HCT116 (cell line): Measurements from ENCODE around the gene THBS3. TPM values are rescaled to one million over a fixed set of nuclear protein-coding genes. Genes with fewer than 3 reads are reported as not detected.

Source experiments
- ATAC-seq: fragments of 200-7000 bp; cut with Tn5 transposase; 2 replicates; pipeline ENCODE4 v1.9.1; 2020; ENCODE audit warnings: mild to moderate bottlenecking, moderate library complexity
- BruUV-seq: library from RNA; stranded (reverse); fragments of 400-500 nt; replicated peaks from 2 replicates; lab custom pipeline; 2021; lab: Mats Ljungman, UMichigan
- CTCF ChIA-PET: fragments of 300-600 bp; sonication (Branson Sonifier 250); formaldehyde crosslinking; loops from one replicate; lab custom pipeline; 2021; ENCODE audit warnings: antibody characterized with exemption; lab: Charles Lee
- POLR2A ChIA-PET: fragments of 300-600, 350-600 bp; sonication (Branson Sonifier 250); formaldehyde crosslinking; loops from one replicate; lab custom pipeline; 2021; ENCODE audit warnings: antibody characterized with exemption; lab: Charles Lee
- RAD21 ChIA-PET, 2 experiments: fragments of 300-600 bp; sonication (Branson Sonifier 250); formaldehyde crosslinking; loops; one replicate each; lab custom pipeline; 2023; ENCODE audit warnings: low total read pairs in 2 of 2; ENCODE audit not compliant: uncharacterized antibody in 2 of 2, unreplicated experiment in 2 of 2, low non-redundant PET in 1 of 2; lab: Charles Lee
- DNase-seq: peaks from one replicate; pipeline ENCODE4 v3.0.0-alpha.2; 2010; ENCODE audit warnings: low read depth, low spot score
- H2AFZ ChIP-seq: fragments of 200-600 bp; shearing (Covaris generic), sonication (generic); 2 replicates; pipeline ENCODE4 v1.6.1; 2017; ENCODE audit warnings: low read depth, mixed run types, mixed read lengths, antibody characterized with exemption, low read length; ENCODE audit not compliant: poor library complexity, severe bottlenecking
- H3K27ac ChIP-seq: 2 replicates; pipeline ENCODE4 v1.5.1; 2012; ENCODE audit warnings: low read depth, low read length
- H3K27me3 ChIP-seq: fragments of 200-600 bp; sonication (generic); 2 replicates; pipeline ENCODE4 v1.6.1; 2016; ENCODE audit warnings: mixed run types, low read length, mixed read lengths; ENCODE audit not compliant: insufficient read depth
- H3K36me3 ChIP-seq, 2 experiments: fragments of 200-500 bp in 1 of 2; fragments of 200-600 bp in 1 of 2; sonication (Bioruptor generic) in 1 of 2; sonication (generic) in 1 of 2; 2 replicates each; pipeline versions ENCODE4 v1.5.1 to v1.6.1; 2014 to 2016; ENCODE audit warnings: low read length in 2 of 2, inconsistent platforms in 1 of 2, mixed read lengths in 1 of 2, mixed run types in 1 of 2; ENCODE audit not compliant: insufficient read depth in 2 of 2, control insufficient read depth in 1 of 2
- H3K4me1 ChIP-seq, 2 experiments: fragments of 200-600 bp in 1 of 2; sonication (generic) in 1 of 2; 2 replicates each; pipeline versions ENCODE4 v1.5.1 to v1.6.1; 2012 to 2017; ENCODE audit warnings: low read length in 2 of 2, inconsistent platforms in 1 of 2, mild to moderate bottlenecking in 1 of 2, mixed read lengths in 1 of 2, mixed run types in 1 of 2, moderate library complexity in 1 of 2; ENCODE audit not compliant: insufficient read depth in 2 of 2, control insufficient read depth in 1 of 2
- H3K4me2 ChIP-seq: fragments of 200-600 bp; sonication (generic); 2 replicates; pipeline ENCODE4 v1.6.1; 2017; ENCODE audit warnings: mixed run types, low read length, mixed read lengths
- H3K4me3 ChIP-seq, 2 experiments: fragments of 200-600 bp in 1 of 2; sonication (generic) in 1 of 2; replicated peaks in 1 of 2; 2 replicates each; pipeline ENCODE4 v1.5.1; 2011 to 2016; ENCODE audit warnings: low read length in 2 of 2, control low read depth in 1 of 2, low read depth in 1 of 2, mild to moderate bottlenecking in 1 of 2, mixed read lengths in 1 of 2, mixed run types in 1 of 2
- H3K79me2 ChIP-seq: fragments of 200-600 bp; sonication (generic); 2 replicates; pipeline ENCODE4 v1.6.1; 2017; ENCODE audit warnings: mild to moderate bottlenecking, mixed run types, low read length, moderate library complexity, mixed read lengths; ENCODE audit not compliant: insufficient read depth
- H3K9ac ChIP-seq: fragments of 200-600 bp; sonication (generic); 2 replicates; pipeline ENCODE4 v1.6.1; 2016; ENCODE audit warnings: low read length, mixed read lengths
- H3K9me2 ChIP-seq: fragments of 200-600 bp; sonication (generic), shearing (Covaris generic); 2 replicates; pipeline ENCODE4 v1.6.1; 2017; ENCODE audit warnings: mixed run types, mild to moderate bottlenecking, moderate library complexity; ENCODE audit not compliant: insufficient read depth
- H3K9me3 ChIP-seq, 2 experiments: fragments of 200-500 bp in 1 of 2; fragments of 200-600 bp in 1 of 2; sonication (Bioruptor generic) in 1 of 2; sonication (generic) in 1 of 2; 2 replicates each; pipeline ENCODE4 v1.6.1; 2014 to 2017; ENCODE audit warnings: low read length in 2 of 2, mixed read lengths in 2 of 2, inconsistent platforms in 1 of 2, low read depth in 1 of 2, mild to moderate bottlenecking in 1 of 2, mixed run types in 1 of 2, moderate library complexity in 1 of 2; ENCODE audit not compliant: control insufficient read depth in 1 of 2, insufficient read depth in 1 of 2
- H4K20me1 ChIP-seq: fragments of 200-600 bp; sonication (generic), shearing (Covaris generic); 2 replicates; pipeline ENCODE4 v1.6.1; 2017; ENCODE audit warnings: mixed run types, mild to moderate bottlenecking, moderate library complexity; ENCODE audit not compliant: insufficient read depth
- CBX3 ChIP-seq: IDR thresholded peaks from 2 replicates; pipeline ENCODE4 v1.6.1; 2012; ENCODE audit warnings: low read depth
- CEBPB ChIP-seq: IDR thresholded peaks from 2 replicates; pipeline ENCODE4 v1.6.1; 2012; ENCODE audit warnings: low read depth
- CTCF ChIP-seq, 3 experiments: fragments of 200-600 bp in 1 of 3; sonication (generic) in 1 of 3; IDR thresholded peaks in 2 of 3; conservative IDR thresholded peaks in 1 of 3; 2 replicates each; pipeline ENCODE4 v1.5.1; 2012 to 2017; ENCODE audit warnings: low read depth in 2 of 3, low read length in 2 of 3, antibody characterized with exemption in 1 of 3, borderline replicate concordance in 1 of 3, control low read depth in 1 of 3, mild to moderate bottlenecking in 1 of 3, mixed read lengths in 1 of 3, mixed run types in 1 of 3, moderate library complexity in 1 of 3; ENCODE audit not compliant: insufficient read depth in 1 of 3
- ELF1 ChIP-seq: IDR thresholded peaks from 2 replicates; pipeline ENCODE4 v1.6.1; 2012; ENCODE audit warnings: low read depth, borderline replicate concordance
- EZH2 ChIP-seq: fragments of 200-600 bp; sonication (generic); IDR thresholded peaks from 2 replicates; pipeline ENCODE4 v1.6.1; 2017; ENCODE audit warnings: antibody characterized with exemption, mixed run types
- EZH2phosphoT487 ChIP-seq: fragments of 200-600 bp; IDR thresholded peaks from 2 replicates; pipeline ENCODE4 v1.6.1; 2018; ENCODE audit warnings: antibody characterized with exemption, borderline replicate concordance
- FOSL1 ChIP-seq: IDR thresholded peaks from 2 replicates; pipeline ENCODE4 v1.6.1; 2012; ENCODE audit warnings: low read depth
- POLR2A ChIP-seq: IDR thresholded peaks from 2 replicates; pipeline ENCODE4 v1.7.0; 2011; ENCODE audit warnings: borderline replicate concordance; ENCODE audit not compliant: insufficient read depth, insufficient read length; ENCODE audit errors: extremely low read depth
- POLR2AphosphoS5 ChIP-seq: IDR thresholded peaks from 2 replicates; pipeline ENCODE4 v1.6.1; 2011; ENCODE audit warnings: mild to moderate bottlenecking, low read depth, low read length, moderate library complexity
- RAD21 ChIP-seq: IDR thresholded peaks from 2 replicates; pipeline ENCODE4 v1.6.1; 2012; ENCODE audit warnings: low read depth, mild to moderate bottlenecking
- SIN3A ChIP-seq: IDR thresholded peaks from 2 replicates; pipeline ENCODE4 v1.6.1; 2012; ENCODE audit warnings: low read depth
- SRF ChIP-seq: IDR thresholded peaks from 2 replicates; pipeline ENCODE4 v1.6.1; 2012; ENCODE audit warnings: low read depth
- TCF7L2 ChIP-seq: IDR thresholded peaks from 2 replicates; pipeline ENCODE4 v1.7.0; 2011; ENCODE audit warnings: borderline replicate concordance, inconsistent platforms; ENCODE audit not compliant: insufficient read depth, insufficient read length; ENCODE audit errors: extremely low read depth
- YY1 ChIP-seq: IDR thresholded peaks from 2 replicates; pipeline ENCODE4 v1.6.1; 2011; ENCODE audit warnings: low read length, low read depth, moderate library complexity, mild to moderate bottlenecking; ENCODE audit not compliant: insufficient replicate concordance; ENCODE audit errors: extremely low read depth
- ZFX ChIP-seq: fragments of 450-650 bp; IDR thresholded peaks from 2 replicates; pipeline ENCODE4 v1.6.1; 2017
- ZNF274 ChIP-seq: fragments of 200-500 bp; sonication (Bioruptor generic); IDR thresholded peaks from 2 replicates; pipeline ENCODE4 v1.6.1; 2014; ENCODE audit warnings: mild to moderate bottlenecking, low read depth, low read length, inconsistent platforms
- intact Hi-C: fragments of 100-400 bp; cut with micrococcal nuclease; formaldehyde crosslinking; loops from 2 replicates; pipeline ENCODE4 v1.10.0; 2022
- total RNA-seq: library from RNA; stranded (reverse); gene quantifications from one replicate; pipeline ENCODE4 v1.2.1, GENCODE V29; 2021; ENCODE audit not compliant: unreplicated experiment
- TF ChIP-seq, protein P1 (sequence below): IDR thresholded peaks from 2 replicates; pipeline ENCODE4 v1.6.1; 2012
- TF ChIP-seq, protein P2 (sequence below): IDR thresholded peaks from 2 replicates; pipeline ENCODE4 v1.6.1; 2011; ENCODE audit warnings: mild to moderate bottlenecking, low read length, moderate library complexity; ENCODE audit not compliant: insufficient replicate concordance; ENCODE audit errors: extremely low read depth

Gene THBS3
- total RNA-seq, 1 experiment from 2014 or later, result 15.9 TPM

GRCh38 chr1:155256058-155256852 lies 48.6 kb upstream of the THBS3 start (continued):
- no peak for TF ChIP-seq EZH2
- TF ChIP-seq ZNF274, result no peak
- TF ChIP-seq, protein P1, sequence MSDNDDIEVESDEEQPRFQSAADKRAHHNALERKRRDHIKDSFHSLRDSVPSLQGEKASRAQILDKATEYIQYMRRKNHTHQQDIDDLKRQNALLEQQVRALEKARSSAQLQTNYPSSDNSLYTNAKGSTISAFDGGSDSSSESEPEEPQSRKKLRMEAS, result no peak
- TF ChIP-seq SIN3A, result no peak
- no peak for TF ChIP-seq SRF
- no peak for TF ChIP-seq FOSL1

GRCh38 chr1:155255243-155256007 lies 47.7 kb upstream of the THBS3 start, which contains the start of gene ENTREP3:
ENTREP3 (minus strand) TSS chr1:155255483; CDS start chr1:155254877, 606 bp downstream.
- Histone ChIP-seq H3K4me1 (peaks cover 16 to 35% of the 10 kb centered on the region in 2 experiments; a peak in 3 of 4 replicates), H4K20me1 (no peaks in the 10 kb centered on the region), H2AFZ (no peak within 1 kb of the TSS), H3K9me2 (no peaks in the 10 kb centered on the region), H3K4me2 (peak within 1 kb of the TSS; percentile 95), H3K9ac (peak within 1 kb of the TSS; percentile 81), H3K36me3 (peaks cover 7 to 12% of the 10 kb centered on the region in 2 experiments; a peak in 3 of 4 replicates), H3K79me2 (peaks cover 14% of the 10 kb centered on the region; the same call in 1 of the 2 replicates), H3K4me3 (peak within 1 kb of the TSS; percentile 75 to 84), H3K9me3 (no peaks in the 10 kb centered on the region), H3K27ac (peak within 1 kb of the TSS; percentile 62), H3K27me3 (no peaks in the 10 kb centered on the region)
- no peak for TF ChIP-seq ELF1
- TF ChIP-seq CBX3, result no peak
- no peak for TF ChIP-seq CEBPB
- TF ChIP-seq RAD21, result no peak
- TF ChIP-seq YY1, result peak; percentile 89
- TF ChIP-seq POLR2A, result no peak
- TF ChIP-seq TCF7L2, result no peak
- TF ChIP-seq FOSL1, result no peak
- TF ChIP-seq ZFX, result peak; percentile 59; the same call in 1 of the 2 replicates
- TF ChIP-seq CTCF (IDR thresholded peaks at IDR 0.05 in 2 of 3, conservative IDR thresholded peaks at IDR 0.05 in 1 of 3; ENCODE audit: borderline replicate concordance in 1 of 3, insufficient read depth in 1 of 3, low read depth in 2 of 3, low read length in 2 of 3), result 0 out of 6 replicates have a peak, but pooled peaks of 1 of the 3 experiments have one; percentile 10
- no peak for TF ChIP-seq EZH2phosphoT487
- no peak for TF ChIP-seq ZNF274
- TF ChIP-seq SIN3A, result no peak
- TF ChIP-seq POLR2AphosphoS5, result peak; percentile 93
- TF ChIP-seq, protein P2, sequence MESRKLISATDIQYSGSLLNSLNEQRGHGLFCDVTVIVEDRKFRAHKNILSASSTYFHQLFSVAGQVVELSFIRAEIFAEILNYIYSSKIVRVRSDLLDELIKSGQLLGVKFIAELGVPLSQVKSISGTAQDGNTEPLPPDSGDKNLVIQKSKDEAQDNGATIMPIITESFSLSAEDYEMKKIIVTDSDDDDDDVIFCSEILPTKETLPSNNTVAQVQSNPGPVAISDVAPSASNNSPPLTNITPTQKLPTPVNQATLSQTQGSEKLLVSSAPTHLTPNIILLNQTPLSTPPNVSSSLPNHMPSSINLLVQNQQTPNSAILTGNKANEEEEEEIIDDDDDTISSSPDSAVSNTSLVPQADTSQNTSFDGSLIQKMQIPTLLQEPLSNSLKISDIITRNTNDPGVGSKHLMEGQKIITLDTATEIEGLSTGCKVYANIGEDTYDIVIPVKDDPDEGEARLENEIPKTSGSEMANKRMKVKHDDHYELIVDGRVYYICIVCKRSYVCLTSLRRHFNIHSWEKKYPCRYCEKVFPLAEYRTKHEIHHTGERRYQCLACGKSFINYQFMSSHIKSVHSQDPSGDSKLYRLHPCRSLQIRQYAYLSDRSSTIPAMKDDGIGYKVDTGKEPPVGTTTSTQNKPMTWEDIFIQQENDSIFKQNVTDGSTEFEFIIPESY, result no peak
- no peak for TF ChIP-seq EZH2
- BruUV-seq, result no TSS peak
- intact Hi-C loops, result no loop called here
- DNase-seq, result no peak
- ChIA-PET POLR2A (interaction anchor here (0.8 kb wide), 1 partner anchor 18 kb away, joined by 3 read pairs; the partner anchor contains the start of gene CLK2), CTCF (interaction anchor here (0.5 kb wide), 1 partner anchor 61 kb away, joined by 3 read pairs; no protein-coding TSS in a partner anchor), RAD21 (no interaction called here)
- ATAC-seq, result peak; percentile 78
